Lower lobe of right lung (tissue), 2 donors: ENCODE measurements around the gene RSPH10B. TPM values are rescaled to one million over a fixed set of nuclear protein-coding genes. Genes with fewer than 3 reads are reported as not detected.
"Not testable (repeated sequence)": the region's sequence is repeated elsewhere in the genome, so short reads cannot be mapped to it uniquely, and the experiment has no call there.

Experiments
- ATAC-seq, 2 donors: fragments of 200-7000 bp; cut with Tn5 transposase; one replicate each; pipeline ENCODE4 v1.9.1; 2020 to 2022; ENCODE audit warnings: mild to moderate bottlenecking in 2 of 2, moderate library complexity in 2 of 2
- DNase-seq: peaks from one replicate; pipeline ENCODE4 v3.0.0-alpha.2; 2020
- H3K27ac ChIP-seq: fragments of 200-600 bp; one replicate; pipeline ENCODE4 v1.8.0; 2022
- H3K27me3 ChIP-seq: fragments of 200-600 bp; one replicate; pipeline ENCODE4 v1.8.0; 2022; ENCODE audit warnings: low read depth
- H3K36me3 ChIP-seq: fragments of 200-600 bp; one replicate; pipeline ENCODE4 v1.8.0; 2022; ENCODE audit warnings: mild to moderate bottlenecking
- H3K4me1 ChIP-seq: fragments of 200-600 bp; one replicate; pipeline ENCODE4 v1.8.0; 2022
- H3K4me3 ChIP-seq: fragments of 200-600 bp; one replicate; pipeline ENCODE4 v1.8.0; 2022; ENCODE audit warnings: mild to moderate bottlenecking
- H3K9me3 ChIP-seq: fragments of 200-600 bp; one replicate; pipeline ENCODE4 v1.8.0; 2022
- CTCF ChIP-seq: fragments of 200-600 bp; IDR thresholded peaks from one replicate; pipeline ENCODE4 v1.8.0; 2022; ENCODE audit warnings: antibody characterized with exemption, mild to moderate bottlenecking
- intact Hi-C: fragments of 100-400 bp; cut with DNase I; formaldehyde crosslinking; loops from one replicate; pipeline ENCODE4 v1.11.0; 2022
- total RNA-seq: library from RNA; stranded (reverse); fragmentation: NEBNext Ultra II Directional; extraction: Animal tissue kit (Norgen Biotek cat#: 25700); gene quantifications from one replicate; pipeline ENCODE4 v1.2.1, GENCODE V29; 2021
- donor health status: DM: no; HTN: yes; CAD: no; lungs with severe emphysema.

RSPH10B gene
- total RNA-seq, 1 donor from 2014 or later, result 2.7 TPM

- DNase-seq (peak; percentile 98), ATAC-seq (peak; percentile 97)
- peaks cover 37% of the 10 kb centered on the region for H3K4me1 ChIP-seq
- peak within 1 kb of the TSS; percentile 96 for H3K27ac ChIP-seq
- TF ChIP-seq CTCF, result no peak
- H3K27me3 ChIP-seq, result no peaks in the 10 kb centered on the region
- intact Hi-C loops, result no loop called here
- H3K4me3 ChIP-seq, result peak within 1 kb of the TSS; percentile 83
- H3K9me3 ChIP-seq, result no peaks in the 10 kb centered on the region
- H3K36me3 ChIP-seq, result peaks cover 27% of the 10 kb centered on the region
These were observed 38.5 kb upstream of the RSPH10B start, which contains the start of the genes AIMP2 and PMS2 for GRCh38 chr7:6008668-6009611. TSS of gene AIMP2 (plus strand) at chr7:6009272. CDS start at chr7:6009364, 92 bp downstream. TSS of gene PMS2 (minus strand) at chr7:6009049. CDS start at chr7:6009019, 30 bp downstream.

- peaks cover 27% of the 10 kb centered on the region for H3K36me3 ChIP-seq
- ATAC-seq, H3K9me3 ChIP-seq, H3K27me3 ChIP-seq, intact Hi-C loops, DNase-seq: not testable (repeated sequence)
- H3K27ac ChIP-seq, result peak overlapping the region; percentile 96
- peak overlapping the region; percentile 83 for H3K4me3 ChIP-seq
- H3K4me1 ChIP-seq, result peaks cover 37% of the 10 kb centered on the region
These were observed 37.5 kb upstream of the RSPH10B start for GRCh38 chr7:6007835-6008590.

GRCh38 chr7:6007386-6007785 is 36.9 kb upstream of the RSPH10B start:
- DNase-seq (no peak), ATAC-seq (no peak)
- Histone ChIP-seq H3K36me3 (peaks cover 33% of the 10 kb centered on the region), H3K27ac (no peak overlapping the region), H3K4me3 (no peak overlapping the region), H3K27me3 (no peaks in the 10 kb centered on the region), H3K9me3 (no peaks in the 10 kb centered on the region), H3K4me1 (peaks cover 37% of the 10 kb centered on the region)
- intact Hi-C loops, result no loop called here
- TF ChIP-seq CTCF, result no peak

- H3K27me3 ChIP-seq, result no peaks in the 10 kb centered on the region
- DNase-seq, result no peak
- H3K9me3 ChIP-seq, result no peaks in the 10 kb centered on the region
- H3K4me1 ChIP-seq, result no peaks in the 10 kb centered on the region
- H3K4me3 ChIP-seq, result no peak overlapping the region
- H3K27ac ChIP-seq, result no peak overlapping the region
- intact Hi-C loops, result no loop called here
- H3K36me3 ChIP-seq, result peaks cover 87% of the 10 kb centered on the region
- peak; percentile 76 to 81 for ATAC-seq
- TF ChIP-seq CTCF, result peak; percentile 61
These were observed 26.8 kb upstream of the RSPH10B start for GRCh38 chr7:5997210-5997808.

GRCh38 chr7:5987061-5987460 is 16.6 kb upstream of the RSPH10B start:
- intact Hi-C loops, H3K27me3 ChIP-seq, ATAC-seq, H3K27ac ChIP-seq, H3K4me3 ChIP-seq, DNase-seq, H3K4me1 ChIP-seq, H3K9me3 ChIP-seq: not testable (repeated sequence)
- peaks cover 48% of the 10 kb centered on the region for H3K36me3 ChIP-seq

GRCh38 chr7:5979680-5980314 is 9.3 kb upstream of the RSPH10B start:
- H3K4me3 ChIP-seq, H3K4me1 ChIP-seq, DNase-seq, ATAC-seq, intact Hi-C loops, H3K27me3 ChIP-seq, H3K9me3 ChIP-seq, H3K27ac ChIP-seq, H3K36me3 ChIP-seq: not testable (repeated sequence)

- intact Hi-C loops, H3K27ac ChIP-seq, H3K4me1 ChIP-seq, H3K36me3 ChIP-seq, H3K9me3 ChIP-seq, DNase-seq, H3K4me3 ChIP-seq, H3K27me3 ChIP-seq: not testable (repeated sequence)
- peak in 1 of 2 donors; percentile 56 for ATAC-seq
These were observed 3.1 kb upstream of the RSPH10B start for GRCh38 chr7:5973580-5973979.

GRCh38 chr7:5963810-5964209 is 6.7 kb downstream of the RSPH10B start:
- H3K27ac ChIP-seq, intact Hi-C loops, H3K36me3 ChIP-seq, ATAC-seq, H3K4me3 ChIP-seq, DNase-seq, H3K4me1 ChIP-seq, H3K9me3 ChIP-seq, H3K27me3 ChIP-seq: not testable (repeated sequence)

- H3K27ac ChIP-seq, intact Hi-C loops, H3K4me3 ChIP-seq, H3K36me3 ChIP-seq, DNase-seq, ATAC-seq, H3K27me3 ChIP-seq, H3K4me1 ChIP-seq, H3K9me3 ChIP-seq: not testable (repeated sequence)
These were observed 7.3 kb downstream of the RSPH10B start for GRCh38 chr7:5963205-5963604.
